T-helper 1 cell treated with Interleukin-12 subunit alpha and Interleukin-12 subunit beta and Interleukin-4 antibody, amounts not matched to agents 30 μg/mL and 1 μg/mL, for 36 hours (primary cell): Measurements from ENCODE around the gene HOXA7.

ENCODE experiments used
- H3K27ac Mint-ChIP-seq: one replicate; pipeline ENCODE4 v1.8.0; 2021; ENCODE audit warnings: mild to moderate bottlenecking, mixed read lengths
- H3K27me3 Mint-ChIP-seq: one replicate; pipeline ENCODE4 v1.8.0; 2021; ENCODE audit warnings: low read depth, mixed read lengths
- H3K36me3 Mint-ChIP-seq: one replicate; pipeline ENCODE4 v1.8.0; 2021; ENCODE audit warnings: low read depth, mixed read lengths
- H3K4me1 Mint-ChIP-seq: one replicate; pipeline ENCODE4 v1.8.0; 2021; ENCODE audit warnings: low read depth, mixed read lengths
- H3K4me3 Mint-ChIP-seq: one replicate; pipeline ENCODE4 v1.8.0; 2021; ENCODE audit warnings: mild to moderate bottlenecking, moderate library complexity, mixed read lengths
- H3K9me3 Mint-ChIP-seq: one replicate; pipeline ENCODE4 v1.8.0; 2021; ENCODE audit warnings: mixed read lengths

HOXA7 gene

GRCh38 chr7:27164367-27165088, 8.1 kb upstream of the HOXA7 start:
- H3K4me1 Mint-ChIP-seq: peaks cover 7% of the 10 kb centered on the region
- no peaks in the 10 kb centered on the region for H3K9me3 Mint-ChIP-seq
- no peak overlapping the region for H3K4me3 Mint-ChIP-seq
- peaks cover 87% of the 10 kb centered on the region for H3K27me3 Mint-ChIP-seq
- H3K36me3 Mint-ChIP-seq: peaks cover 2% of the 10 kb centered on the region
- H3K27ac Mint-ChIP-seq: peak overlapping the region; percentile 54

GRCh38 chr7:27164045-27164366, 7.5 kb upstream of the HOXA7 start:
- H3K4me3 Mint-ChIP-seq: no peak overlapping the region
- H3K4me1 Mint-ChIP-seq: peaks cover 7% of the 10 kb centered on the region
- H3K9me3 Mint-ChIP-seq: no peaks in the 10 kb centered on the region
- H3K27ac Mint-ChIP-seq: peak overlapping the region; percentile 54
- H3K27me3 Mint-ChIP-seq: peaks cover 90% of the 10 kb centered on the region
- peaks cover 2% of the 10 kb centered on the region for H3K36me3 Mint-ChIP-seq

GRCh38 chr7:27163288-27164044, 7.0 kb upstream of the HOXA7 start:
- Mint-ChIP-seq H3K4me1 (peaks cover 2% of the 10 kb centered on the region), H3K9me3 (no peaks in the 10 kb centered on the region), H3K27ac (peak overlapping the region; percentile 54), H3K4me3 (no peak overlapping the region), H3K36me3 (no peaks in the 10 kb centered on the region), H3K27me3 (peaks cover 90% of the 10 kb centered on the region)

- H3K4me3 Mint-ChIP-seq: no peak overlapping the region
- H3K4me1 Mint-ChIP-seq: peaks cover 5% of the 10 kb centered on the region
- H3K36me3 Mint-ChIP-seq: peaks cover 3% of the 10 kb centered on the region
- H3K27ac Mint-ChIP-seq: no peak overlapping the region
- peaks cover 90% of the 10 kb centered on the region for H3K27me3 Mint-ChIP-seq
- no peaks in the 10 kb centered on the region for H3K9me3 Mint-ChIP-seq
Measured at GRCh38 chr7:27162561-27163287, 6.2 kb upstream of the HOXA7 start.

GRCh38 chr7:27161721-27162560, 5.5 kb upstream of the HOXA7 start:
- peaks cover 90% of the 10 kb centered on the region for H3K27me3 Mint-ChIP-seq
- peaks cover 5% of the 10 kb centered on the region for H3K4me1 Mint-ChIP-seq
- H3K27ac Mint-ChIP-seq: no peak overlapping the region
- peaks cover 3% of the 10 kb centered on the region for H3K36me3 Mint-ChIP-seq
- H3K4me3 Mint-ChIP-seq: no peak overlapping the region
- no peaks in the 10 kb centered on the region for H3K9me3 Mint-ChIP-seq

GRCh38 chr7:27161214-27161720, 4.8 kb upstream of the HOXA7 start:
- Mint-ChIP-seq H3K4me1 (peaks cover 5% of the 10 kb centered on the region), H3K36me3 (peaks cover 3% of the 10 kb centered on the region), H3K27me3 (peaks cover 90% of the 10 kb centered on the region), H3K4me3 (peak overlapping the region; percentile 54), H3K27ac (no peak overlapping the region), H3K9me3 (no peaks in the 10 kb centered on the region)

- Mint-ChIP-seq H3K27me3 (peaks cover 88% of the 10 kb centered on the region), H3K9me3 (no peaks in the 10 kb centered on the region), H3K4me1 (peaks cover 5% of the 10 kb centered on the region), H3K36me3 (peaks cover 3% of the 10 kb centered on the region), H3K4me3 (peak overlapping the region; percentile 54), H3K27ac (no peak overlapping the region)
Measured at GRCh38 chr7:27160546-27161213, 4.2 kb upstream of the HOXA7 start.

GRCh38 chr7:27160145-27160545, 3.7 kb upstream of the HOXA7 start:
- H3K4me3 Mint-ChIP-seq: peak overlapping the region; percentile 34
- no peak overlapping the region for H3K27ac Mint-ChIP-seq
- peaks cover 7% of the 10 kb centered on the region for H3K4me1 Mint-ChIP-seq
- peaks cover 5% of the 10 kb centered on the region for H3K36me3 Mint-ChIP-seq
- H3K27me3 Mint-ChIP-seq: peaks cover 89% of the 10 kb centered on the region
- no peaks in the 10 kb centered on the region for H3K9me3 Mint-ChIP-seq

GRCh38 chr7:27159266-27160144, 3.0 kb upstream of the HOXA7 start:
- H3K4me1 Mint-ChIP-seq: peaks cover 10% of the 10 kb centered on the region
- H3K4me3 Mint-ChIP-seq: no peak overlapping the region
- H3K9me3 Mint-ChIP-seq: no peaks in the 10 kb centered on the region
- peaks cover 5% of the 10 kb centered on the region for H3K36me3 Mint-ChIP-seq
- H3K27ac Mint-ChIP-seq: no peak overlapping the region
- peaks cover 92% of the 10 kb centered on the region for H3K27me3 Mint-ChIP-seq

GRCh38 chr7:27158436-27159265, 2.2 kb upstream of the HOXA7 start:
- peaks cover 92% of the 10 kb centered on the region for H3K27me3 Mint-ChIP-seq
- H3K9me3 Mint-ChIP-seq: no peaks in the 10 kb centered on the region
- peak overlapping the region; percentile 73 for H3K27ac Mint-ChIP-seq
- peak overlapping the region; percentile 7 for H3K4me3 Mint-ChIP-seq
- peaks cover 5% of the 10 kb centered on the region for H3K36me3 Mint-ChIP-seq
- peaks cover 11% of the 10 kb centered on the region for H3K4me1 Mint-ChIP-seq

GRCh38 chr7:27157702-27158431, 1.4 kb upstream of the HOXA7 start:
- Mint-ChIP-seq H3K9me3 (no peaks in the 10 kb centered on the region), H3K36me3 (peaks cover 5% of the 10 kb centered on the region), H3K27me3 (peaks cover 92% of the 10 kb centered on the region), H3K4me1 (peaks cover 12% of the 10 kb centered on the region), H3K4me3 (peak overlapping the region; percentile 7), H3K27ac (peak overlapping the region; percentile 73)
